Stimulated activated naive B cell treated with anti-CD40 and anti-IgM and Interleukin-4, amounts not matched to agents 10 μg/mL and 1 μg/mL and 100 μg/mL, for 72 hours (primary cell): ENCODE data around the gene MGMT.

ENCODE experiments used
- ATAC-seq, 2 donors: fragments of 150-1000 bp; cut with Tn5 transposase; replicated peaks; 2 replicates each; pipeline ENCODE4 v1.10.0; 2021; ENCODE audit warnings: moderate library complexity in 1 of 2
- DNase-seq: peaks from one replicate; pipeline ENCODE4 v3.0.0; 2021
- H3K27ac Mint-ChIP-seq: one replicate; pipeline ENCODE4 v1.8.0; 2022; ENCODE audit warnings: mild to moderate bottlenecking, mixed read lengths
- H3K27me3 Mint-ChIP-seq, 2 donors: one replicate each; pipeline ENCODE4 v1.8.0; 2022; ENCODE audit warnings: mixed read lengths in 2 of 2
- H3K36me3 Mint-ChIP-seq, 2 donors: one replicate each; pipeline ENCODE4 v1.8.0; 2022; ENCODE audit warnings: mixed read lengths in 2 of 2, mild to moderate bottlenecking in 1 of 2
- H3K4me1 Mint-ChIP-seq, 2 donors: one replicate each; pipeline ENCODE4 v1.8.0; 2022; ENCODE audit warnings: mixed read lengths in 2 of 2, mild to moderate bottlenecking in 1 of 2
- H3K4me3 Mint-ChIP-seq, 2 donors: one replicate each; pipeline ENCODE4 v1.8.0; 2022; ENCODE audit warnings: mild to moderate bottlenecking in 2 of 2, mixed read lengths in 2 of 2, moderate library complexity in 1 of 2
- H3K9me3 Mint-ChIP-seq, 2 donors: one replicate each; pipeline ENCODE4 v1.8.0; 2022; ENCODE audit warnings: mixed read lengths in 2 of 2, mild to moderate bottlenecking in 1 of 2

The MGMT gene

GRCh38 chr10:129524936-129525335, 57.9 kb downstream of the MGMT start:
- no peak for DNase-seq
- Mint-ChIP-seq H3K27me3 (no peaks in the 10 kb centered on the region), H3K4me3 (no peak overlapping the region), H3K36me3 (peaks cover 24 to 27% of the 10 kb centered on the region in 2 donors), H3K9me3 (peaks cover 2 to 14% of the 10 kb centered on the region in 2 donors), H3K27ac (no peak overlapping the region), H3K4me1 (peaks cover 8 to 11% of the 10 kb centered on the region in 2 donors)
- ATAC-seq: no peak

- no peak overlapping the region for H3K4me3 Mint-ChIP-seq
- H3K9me3 Mint-ChIP-seq: peaks cover 2 to 14% of the 10 kb centered on the region in 2 donors
- no peak overlapping the region for H3K27ac Mint-ChIP-seq
- H3K27me3 Mint-ChIP-seq: no peaks in the 10 kb centered on the region
- DNase-seq (no peak), ATAC-seq (no peak)
- peaks cover 24 to 27% of the 10 kb centered on the region in 2 donors for H3K36me3 Mint-ChIP-seq
- H3K4me1 Mint-ChIP-seq: peaks cover 8 to 11% of the 10 kb centered on the region in 2 donors
Observed at GRCh38 chr10:129525401-129525801, 58.4 kb downstream of the MGMT start.

- Mint-ChIP-seq H3K9me3 (peaks cover 2 to 14% of the 10 kb centered on the region in 2 donors), H3K4me1 (peaks cover 12 to 19% of the 10 kb centered on the region in 2 donors), H3K27me3 (no peaks in the 10 kb centered on the region), H3K36me3 (peaks cover 24 to 27% of the 10 kb centered on the region in 2 donors), H3K4me3 (no peak overlapping the region), H3K27ac (no peak overlapping the region)
- ATAC-seq: no peak
- no peak for DNase-seq
Observed at GRCh38 chr10:129526943-129527342, 59.9 kb downstream of the MGMT start.

GRCh38 chr10:129528376-129528978, 61.4 kb downstream of the MGMT start:
- H3K4me1 Mint-ChIP-seq: peaks cover 22 to 33% of the 10 kb centered on the region in 2 donors
- H3K4me3 Mint-ChIP-seq: no peak overlapping the region
- DNase-seq (no peak), ATAC-seq (no peak)
- no peaks in the 10 kb centered on the region for H3K27me3 Mint-ChIP-seq
- peaks cover 25 to 26% of the 10 kb centered on the region in 2 donors for H3K36me3 Mint-ChIP-seq
- H3K9me3 Mint-ChIP-seq: peaks cover 2 to 14% of the 10 kb centered on the region in 2 donors
- H3K27ac Mint-ChIP-seq: no peak overlapping the region

GRCh38 chr10:129530581-129530980, 63.5 kb downstream of the MGMT start:
- H3K27ac Mint-ChIP-seq: no peak overlapping the region
- ATAC-seq: no peak
- peaks cover 26 to 46% of the 10 kb centered on the region in 2 donors for H3K4me1 Mint-ChIP-seq
- no peak for DNase-seq
- H3K36me3 Mint-ChIP-seq: peaks cover 33 to 36% of the 10 kb centered on the region in 2 donors
- no peak overlapping the region for H3K4me3 Mint-ChIP-seq
- H3K27me3 Mint-ChIP-seq: no peaks in the 10 kb centered on the region
- H3K9me3 Mint-ChIP-seq: peaks cover 6 to 14% of the 10 kb centered on the region in 2 donors

GRCh38 chr10:129531195-129531968, 64.3 kb downstream of the MGMT start:
- Mint-ChIP-seq H3K9me3 (peaks cover 6 to 14% of the 10 kb centered on the region in 2 donors), H3K4me1 (peaks cover 26 to 46% of the 10 kb centered on the region in 2 donors), H3K4me3 (no peak overlapping the region), H3K36me3 (peaks cover 39 to 42% of the 10 kb centered on the region in 2 donors), H3K27ac (no peak overlapping the region), H3K27me3 (no peaks in the 10 kb centered on the region)
- ATAC-seq: no peak
- no peak for DNase-seq

- no peak for ATAC-seq
- DNase-seq: no peak
- no peaks in the 10 kb centered on the region for H3K27me3 Mint-ChIP-seq
- peaks cover 6 to 14% of the 10 kb centered on the region in 2 donors for H3K9me3 Mint-ChIP-seq
- H3K27ac Mint-ChIP-seq: peak overlapping the region; percentile 75
- peak overlapping the region in 1 of 2 donors; percentile 9 for H3K4me3 Mint-ChIP-seq
- H3K4me1 Mint-ChIP-seq: peaks cover 26 to 46% of the 10 kb centered on the region in 2 donors
- peaks cover 37 to 40% of the 10 kb centered on the region in 2 donors for H3K36me3 Mint-ChIP-seq
Observed at GRCh38 chr10:129531969-129532660, 65.1 kb downstream of the MGMT start.

GRCh38 chr10:129532838-129533237, 65.8 kb downstream of the MGMT start:
- peak overlapping the region in 1 of 2 donors; percentile 9 for H3K4me3 Mint-ChIP-seq
- ATAC-seq: peak; percentile 43 to 54

GRCh38 chr10:129533281-129533680, 66.2 kb downstream of the MGMT start:
- H3K27ac Mint-ChIP-seq: peak overlapping the region; percentile 68

More at GRCh38 chr10:129532838-129533237, 65.8 kb downstream of the MGMT start:
- Mint-ChIP-seq H3K36me3 (peaks cover 36 to 38% of the 10 kb centered on the region in 2 donors), H3K9me3 (peaks cover 8 to 11% of the 10 kb centered on the region in 2 donors), H3K27me3 (no peaks in the 10 kb centered on the region), H3K4me1 (peaks cover 24 to 46% of the 10 kb centered on the region in 2 donors), H3K27ac (peak overlapping the region; percentile 20)
- DNase-seq: no peak

GRCh38 chr10:129534826-129535225, 67.8 kb downstream of the MGMT start:
- Mint-ChIP-seq H3K27ac (no peak overlapping the region), H3K36me3 (peaks cover 31 to 39% of the 10 kb centered on the region in 2 donors), H3K9me3 (peaks cover 0 to 6% of the 10 kb centered on the region in 2 donors), H3K4me1 (peaks cover 21 to 41% of the 10 kb centered on the region in 2 donors), H3K27me3 (no peaks in the 10 kb centered on the region), H3K4me3 (no peak overlapping the region)
- DNase-seq (no peak), ATAC-seq (no peak)

More at GRCh38 chr10:129533281-129533680, 66.2 kb downstream of the MGMT start:
- Mint-ChIP-seq H3K4me3 (no peak overlapping the region), H3K27me3 (no peaks in the 10 kb centered on the region), H3K4me1 (peaks cover 21 to 46% of the 10 kb centered on the region in 2 donors), H3K36me3 (peaks cover 32 to 38% of the 10 kb centered on the region in 2 donors), H3K9me3 (peaks cover 6 to 7% of the 10 kb centered on the region in 2 donors)
- ATAC-seq (no peak), DNase-seq (no peak)

GRCh38 chr10:129536336-129536735, 69.3 kb downstream of the MGMT start:
- no peaks in the 10 kb centered on the region for H3K27me3 Mint-ChIP-seq
- H3K9me3 Mint-ChIP-seq: peaks cover 0 to 6% of the 10 kb centered on the region in 2 donors
- H3K4me1 Mint-ChIP-seq: peaks cover 17 to 34% of the 10 kb centered on the region in 2 donors
- H3K36me3 Mint-ChIP-seq: peaks cover 28 to 50% of the 10 kb centered on the region in 2 donors
- no peak overlapping the region for H3K27ac Mint-ChIP-seq
- no peak for DNase-seq
- no peak for ATAC-seq
- no peak overlapping the region for H3K4me3 Mint-ChIP-seq

GRCh38 chr10:129537151-129537550, 70.1 kb downstream of the MGMT start:
- Mint-ChIP-seq H3K4me1 (peaks cover 14 to 26% of the 10 kb centered on the region in 2 donors), H3K27me3 (no peaks in the 10 kb centered on the region), H3K27ac (no peak overlapping the region), H3K9me3 (peaks cover 0 to 6% of the 10 kb centered on the region in 2 donors), H3K4me3 (no peak overlapping the region), H3K36me3 (peaks cover 28 to 52% of the 10 kb centered on the region in 2 donors)
- ATAC-seq (no peak), DNase-seq (no peak)

GRCh38 chr10:129538236-129538635, 71.2 kb downstream of the MGMT start:
- no peak for DNase-seq
- no peak overlapping the region for H3K27ac Mint-ChIP-seq
- peaks cover 0 to 6% of the 10 kb centered on the region in 2 donors for H3K9me3 Mint-ChIP-seq
- no peak for ATAC-seq
- H3K36me3 Mint-ChIP-seq: peaks cover 28 to 62% of the 10 kb centered on the region in 2 donors
- no peak overlapping the region for H3K4me3 Mint-ChIP-seq
- no peaks in the 10 kb centered on the region for H3K27me3 Mint-ChIP-seq
- H3K4me1 Mint-ChIP-seq: peaks cover 4 to 15% of the 10 kb centered on the region in 2 donors

- DNase-seq: no peak
- ATAC-seq: no peak
- no peaks in the 10 kb centered on the region for H3K4me1 Mint-ChIP-seq
- no peak overlapping the region for H3K4me3 Mint-ChIP-seq
- peaks cover 15 to 48% of the 10 kb centered on the region in 2 donors for H3K36me3 Mint-ChIP-seq
- peaks cover 0 to 2% of the 10 kb centered on the region in 2 donors for H3K9me3 Mint-ChIP-seq
- no peaks in the 10 kb centered on the region for H3K27me3 Mint-ChIP-seq
- no peak overlapping the region for H3K27ac Mint-ChIP-seq
Observed at GRCh38 chr10:129541200-129541599, 74.2 kb downstream of the MGMT start.
